Measurements from ENCODE around the gene GOSR2. TPM values are rescaled to one million over a fixed set of nuclear protein-coding genes. Genes with fewer than 3 reads are reported as not detected.
A peak's percentile ranks its signal among the peaks of the same experiment; 100 is the strongest.

GOSR2 gene
- total and polyA plus RNA-seq, 9 of the 15 experiments (the other 6 are each of a cell fraction or from before 2014, with no cell fraction given) = 32.7 to 96.3 (median 48.9) TPM

GRCh38 chr17:46942441-46943217 is 19.7 kb downstream of the GOSR2 start:
- in situ Hi-C loops (cut with MboI) = no loop called here
- intact Hi-C loops (cut with micrococcal nuclease) = loop anchor here (1.0 to 5.0 kb wide), 3 partner anchors 40 to 375 kb away; no protein-coding TSS in a partner anchor
- Histone ChIP-seq H4K20me1 (replicated peaks; ENCODE audit: control insufficient read depth, insufficient read depth, low read length) (peaks cover 28% of the 10 kb centered on the region), H3K4me2 (ENCODE audit: insufficient read depth, low read length) (no peak overlapping the region), H3K9me3 (replicated peaks; ENCODE audit: control insufficient read depth, insufficient read depth, low read depth, low read length) (no peaks in the 10 kb centered on the region), H3K4me3 (no peak overlapping the region), H3K4me1 (replicated peaks in 1 of 2; ENCODE audit: control insufficient read depth in 2 of 2, insufficient read depth in 2 of 2, low read length in 2 of 2) (peaks cover 11 to 12% of the 10 kb centered on the region in 2 experiments), H3K36me3 (ENCODE audit: control insufficient read depth, insufficient read depth, low read length) (peaks cover 34% of the 10 kb centered on the region), H3K27ac (ENCODE audit: extremely low read depth, low read depth, low read length) (no peak overlapping the region), H2AFZ (ENCODE audit: low read depth, low read length) (no peak overlapping the region), H3K79me2 (ENCODE audit: control insufficient read depth, insufficient read depth, low read length) (no peaks in the 10 kb centered on the region), H3K27me3 (ENCODE audit: control insufficient read depth in 2 of 2, insufficient read depth in 2 of 2, low read length in 2 of 2) (peaks cover 0 to 8% of the 10 kb centered on the region in 2 experiments; a peak in 2 of 5 replicates), H3K9me1 (ENCODE audit: control insufficient read depth, insufficient read depth, low read length) (no peaks in the 10 kb centered on the region), H3K9ac (ENCODE audit: insufficient read depth in 1 of 2, low read depth in 2 of 2, low read length in 2 of 2) (peak overlapping the region in 1 of 2 experiments; percentile 15; a peak in 1 of 4 replicates)
- FAIRE-seq = peak; percentile 95
- DNase-seq (ENCODE audit: extremely low read depth in 1 of 4, low spot score in 3 of 4) = peak; percentile 78 to 84 (median 82)
- ChIA-PET CTCF (ENCODE audit: low intra/inter-chr PET ratio) (interaction anchor here (0.7 to 2.6 kb wide), 3 partner anchors 372 to 673 kb away, joined by 3 to 11 read pairs (median 4); no protein-coding TSS in a partner anchor), POLR2A (interaction anchor here (0.6 to 1.7 kb wide), 20 partner anchors 8 to 1092 kb away, joined by 3 to 7 read pairs (median 4); no protein-coding TSS in a partner anchor)
- peak; percentile 89 for ATAC-seq
- 73% methylated on average over 10 of the region's 10 CpGs for whole genome bisulfite sequencing (ENCODE audit: insufficient coverage, low coverage, missing lambda C conversion rate)
- no TSS peak for BruUV-seq (replicated peaks)
- TF ChIP-seq ZNF589 (CRISPR knock-in tag; IDR thresholded peaks at IDR 0.05; ENCODE audit: low read depth) (no peak), L3MBTL2 (IDR thresholded peaks at IDR 0.05) (no peak), POLR2A (conservative IDR thresholded peaks at IDR 0.05) (peak; percentile 16; the same call in 1 of the 2 replicates), ILF3 (IDR thresholded peaks at IDR 0.05; ENCODE audit: borderline replicate concordance) (0 out of 2 replicates have a peak, but pooled peaks have one; percentile 31), ZFX (CRISPR knock-in tag; IDR thresholded peaks at IDR 0.05) (peak; percentile 53; the same call in 1 of the 2 replicates), NONO (IDR thresholded peaks at IDR 0.05; ENCODE audit: low read depth in 2 of 2, low read length in 1 of 2) (0 out of 4 replicates have a peak, but pooled peaks of 1 of the 2 experiments have one; percentile 36), CBX2 (IDR thresholded peaks at IDR 0.05; ENCODE audit: insufficient read depth, low read length, poor library complexity, severe bottlenecking) (no peak), BRF1 (IDR thresholded peaks at IDR 0.05; ENCODE audit: borderline replicate concordance, extremely low read depth, insufficient read length) (no peak), ADNP (tag; IDR thresholded peaks at IDR 0.05) (no peak), ZNF282 (CRISPR knock-in tag; IDR thresholded peaks at IDR 0.05) (0 out of 2 replicates have a peak, but pooled peaks have one; percentile 30), RB1 (IDR thresholded peaks at IDR 0.05; ENCODE audit: low read depth) (peak; percentile 59; the same call in 1 of the 2 replicates), MYBL2 (IDR thresholded peaks at IDR 0.05; ENCODE audit: low read depth) (no peak), MYBL2 (CRISPR knock-in tag; IDR thresholded peaks at IDR 0.05; ENCODE audit: borderline replicate concordance) (no peak), USF1 (CRISPR knock-in tag; IDR thresholded peaks at IDR 0.05) (no peak)
- TF ChIP-seq, protein P1, sequence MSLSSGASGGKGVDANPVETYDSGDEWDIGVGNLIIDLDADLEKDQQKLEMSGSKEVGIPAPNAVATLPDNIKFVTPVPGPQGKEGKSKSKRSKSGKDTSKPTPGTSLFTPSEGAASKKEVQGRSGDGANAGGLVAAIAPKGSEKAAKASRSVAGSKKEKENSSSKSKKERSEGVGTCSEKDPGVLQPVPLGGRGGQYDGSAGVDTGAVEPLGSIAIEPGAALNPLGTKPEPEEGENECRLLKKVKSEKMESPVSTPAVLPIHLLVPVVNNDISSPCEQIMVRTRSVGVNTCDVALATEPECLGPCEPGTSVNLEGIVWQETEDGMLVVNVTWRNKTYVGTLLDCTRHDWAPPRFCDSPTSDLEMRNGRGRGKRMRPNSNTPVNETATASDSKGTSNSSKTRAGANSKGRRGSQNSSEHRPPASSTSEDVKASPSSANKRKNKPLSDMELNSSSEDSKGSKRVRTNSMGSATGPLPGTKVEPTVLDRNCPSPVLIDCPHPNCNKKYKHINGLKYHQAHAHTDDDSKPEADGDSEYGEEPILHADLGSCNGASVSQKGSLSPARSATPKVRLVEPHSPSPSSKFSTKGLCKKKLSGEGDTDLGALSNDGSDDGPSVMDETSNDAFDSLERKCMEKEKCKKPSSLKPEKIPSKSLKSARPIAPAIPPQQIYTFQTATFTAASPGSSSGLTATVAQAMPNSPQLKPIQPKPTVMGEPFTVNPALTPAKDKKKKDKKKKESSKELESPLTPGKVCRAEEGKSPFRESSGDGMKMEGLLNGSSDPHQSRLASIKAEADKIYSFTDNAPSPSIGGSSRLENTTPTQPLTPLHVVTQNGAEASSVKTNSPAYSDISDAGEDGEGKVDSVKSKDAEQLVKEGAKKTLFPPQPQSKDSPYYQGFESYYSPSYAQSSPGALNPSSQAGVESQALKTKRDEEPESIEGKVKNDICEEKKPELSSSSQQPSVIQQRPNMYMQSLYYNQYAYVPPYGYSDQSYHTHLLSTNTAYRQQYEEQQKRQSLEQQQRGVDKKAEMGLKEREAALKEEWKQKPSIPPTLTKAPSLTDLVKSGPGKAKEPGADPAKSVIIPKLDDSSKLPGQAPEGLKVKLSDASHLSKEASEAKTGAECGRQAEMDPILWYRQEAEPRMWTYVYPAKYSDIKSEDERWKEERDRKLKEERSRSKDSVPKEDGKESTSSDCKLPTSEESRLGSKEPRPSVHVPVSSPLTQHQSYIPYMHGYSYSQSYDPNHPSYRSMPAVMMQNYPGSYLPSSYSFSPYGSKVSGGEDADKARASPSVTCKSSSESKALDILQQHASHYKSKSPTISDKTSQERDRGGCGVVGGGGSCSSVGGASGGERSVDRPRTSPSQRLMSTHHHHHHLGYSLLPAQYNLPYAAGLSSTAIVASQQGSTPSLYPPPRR (CRISPR knock-in tag; IDR thresholded peaks at IDR 0.05; ENCODE audit: borderline replicate concordance) = peak; percentile 38; the same call in 1 of the 2 replicates
